WTC11 (cell line): ENCODE data around the gene HPN. TPM values are rescaled to one million over a fixed set of nuclear protein-coding genes. Genes with fewer than 3 reads are reported as not detected.

ENCODE experiments used
- ATAC-seq: fragments of 200-7000 bp; cut with Tn5 transposase; 2 replicates; pipeline ENCODE4 v1.10.0; 2021; ENCODE audit warnings: mild to moderate bottlenecking, moderate library complexity
- CTCF ChIA-PET: fragments of 300-600 bp; sonication (Branson Sonifier 250); formaldehyde crosslinking; loops from one replicate; lab custom pipeline; 2021; ENCODE audit warnings: antibody characterized with exemption; lab: Charles Lee
- POLR2A ChIA-PET: fragments of 350-600 bp; sonication (Branson Sonifier 250); formaldehyde crosslinking; loops from one replicate; lab custom pipeline; 2021; ENCODE audit warnings: antibody characterized with exemption; lab: Charles Lee
- DNase-seq: peaks from one replicate; pipeline ENCODE4 v3.0.0; 2021; ENCODE audit warnings: low spot score
- H3K27ac Mint-ChIP-seq: 2 replicates; pipeline ENCODE4 v1.8.0; 2021; ENCODE audit warnings: mixed read lengths
- H3K27me3 Mint-ChIP-seq: 2 replicates; pipeline ENCODE4 v1.8.0; 2021; ENCODE audit warnings: low read depth, mild to moderate bottlenecking, moderate library complexity, mixed read lengths
- H3K36me3 Mint-ChIP-seq: 2 replicates; pipeline ENCODE4 v1.8.0; 2021; ENCODE audit warnings: mixed read lengths
- H3K4me1 Mint-ChIP-seq: 2 replicates; pipeline ENCODE4 v1.8.0; 2022; ENCODE audit warnings: mixed read lengths
- H3K4me3 Mint-ChIP-seq: 2 replicates; pipeline ENCODE4 v1.8.0; 2021; ENCODE audit warnings: mild to moderate bottlenecking, moderate library complexity, mixed read lengths
- H3K9me3 Mint-ChIP-seq: 2 replicates; pipeline ENCODE4 v1.8.0; 2021; ENCODE audit warnings: mixed read lengths
- CDX4 ChIP-seq: fragments of 250-450 bp; sonication (Bioruptor Pico); IDR thresholded peaks from 2 replicates; pipeline ENCODE4 v1.9.0; 2021; ENCODE audit warnings: moderate library complexity, mild to moderate bottlenecking, inconsistent platforms, borderline replicate concordance
- CTCF ChIP-seq: fragments of 200-600 bp; IDR thresholded peaks from 2 replicates; pipeline ENCODE4 v1.8.0; 2022; ENCODE audit warnings: antibody characterized with exemption
- FOXJ3 ChIP-seq: sonication (generic); formaldehyde crosslinking; IDR thresholded peaks from 2 replicates; pipeline ENCODE4 v1.9.0; 2021; ENCODE audit warnings: missing genetic modification reagents, mild to moderate bottlenecking, borderline replicate concordance
- GABPB1 ChIP-seq: sonication (generic); formaldehyde crosslinking; IDR thresholded peaks from 2 replicates; pipeline ENCODE4 v1.8.1; 2023; ENCODE audit warnings: mild to moderate bottlenecking, missing genetic modification reagents
- GRHL2 ChIP-seq: fragments of 250-450 bp; sonication (Bioruptor Pico); IDR thresholded peaks from 2 replicates; pipeline ENCODE4 v1.8.0; 2022; ENCODE audit warnings: mild to moderate bottlenecking, moderate library complexity; ENCODE audit not compliant: insufficient replicate concordance, severe bottlenecking
- GTF2I ChIP-seq: fragments of 250-450 bp; sonication (Bioruptor Pico); conservative IDR thresholded peaks from 2 replicates; pipeline ENCODE4 v1.4.0; 2021; ENCODE audit warnings: mild to moderate bottlenecking
- NFYB ChIP-seq: sonication (generic); formaldehyde crosslinking; conservative IDR thresholded peaks from 2 replicates; pipeline ENCODE4 v1.8.0; 2022; ENCODE audit warnings: low read depth, missing genetic modification reagents
- NR3C1 ChIP-seq: sonication (generic); formaldehyde crosslinking; conservative IDR thresholded peaks from 2 replicates; pipeline ENCODE4 v1.8.1; 2023; ENCODE audit warnings: low read depth, mild to moderate bottlenecking, missing genetic modification reagents
- RORB ChIP-seq: fragments of 250-450 bp; sonication (Bioruptor Pico); IDR thresholded peaks from 2 replicates; pipeline ENCODE4 v1.9.0; 2021; ENCODE audit warnings: mild to moderate bottlenecking
- ZBTB21 ChIP-seq: sonication (generic); formaldehyde crosslinking; IDR thresholded peaks from 2 replicates; pipeline ENCODE4 v1.8.1; 2023; ENCODE audit warnings: mild to moderate bottlenecking, missing genetic modification reagents, borderline replicate concordance
- total RNA-seq: library from RNA; stranded (reverse); gene quantifications from 3 replicates; pipeline ENCODE4 v1.2.3, GENCODE V29; 2021
- TF ChIP-seq, protein P1 (sequence below): fragments of 250-450 bp; sonication (Bioruptor Pico); IDR thresholded peaks from 2 replicates; pipeline ENCODE4 v1.8.0; 2021; ENCODE audit warnings: mild to moderate bottlenecking
- TF ChIP-seq, protein P2 (sequence below): sonication (generic); formaldehyde crosslinking; IDR thresholded peaks from 2 replicates; pipeline ENCODE4 v1.8.0; 2022; ENCODE audit warnings: missing genetic modification reagents
- TF ChIP-seq, protein P3 (sequence below): sonication (generic); formaldehyde crosslinking; IDR thresholded peaks from 2 replicates; pipeline ENCODE4 v1.8.1; 2022; ENCODE audit warnings: mild to moderate bottlenecking, moderate library complexity, missing genetic modification reagents
- TF ChIP-seq, protein P4 (sequence below): sonication (generic); formaldehyde crosslinking; IDR thresholded peaks from 2 replicates; pipeline ENCODE4 v1.8.1; 2022; ENCODE audit warnings: mild to moderate bottlenecking, missing genetic modification reagents, moderate library complexity, borderline replicate concordance
- TF ChIP-seq, protein P5 (sequence below): sonication (generic); formaldehyde crosslinking; IDR thresholded peaks from 2 replicates; pipeline ENCODE4 v1.8.0; 2022; ENCODE audit warnings: mild to moderate bottlenecking, missing genetic modification reagents

Gene HPN
- total RNA-seq, 1 experiment from 2014 or later: 20.8 TPM

GRCh38 chr19:35002037-35002535 lies 39.4 kb upstream of the HPN start (continued):
- TF ChIP-seq, protein P1, sequence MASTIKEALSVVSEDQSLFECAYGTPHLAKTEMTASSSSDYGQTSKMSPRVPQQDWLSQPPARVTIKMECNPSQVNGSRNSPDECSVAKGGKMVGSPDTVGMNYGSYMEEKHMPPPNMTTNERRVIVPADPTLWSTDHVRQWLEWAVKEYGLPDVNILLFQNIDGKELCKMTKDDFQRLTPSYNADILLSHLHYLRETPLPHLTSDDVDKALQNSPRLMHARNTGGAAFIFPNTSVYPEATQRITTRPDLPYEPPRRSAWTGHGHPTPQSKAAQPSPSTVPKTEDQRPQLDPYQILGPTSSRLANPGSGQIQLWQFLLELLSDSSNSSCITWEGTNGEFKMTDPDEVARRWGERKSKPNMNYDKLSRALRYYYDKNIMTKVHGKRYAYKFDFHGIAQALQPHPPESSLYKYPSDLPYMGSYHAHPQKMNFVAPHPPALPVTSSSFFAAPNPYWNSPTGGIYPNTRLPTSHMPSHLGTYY (CRISPR knock-in tag): no peak
- TF ChIP-seq NFYB (CRISPR knock-in tag) (no peak), CDX4 (CRISPR knock-in tag) (no peak), FOXJ3 (no peak), GABPB1 (CRISPR knock-in tag) (no peak), CTCF (no peak), GRHL2 (CRISPR knock-in tag) (no peak), GTF2I (no peak), RORB (no peak)
- TF ChIP-seq, protein P2, sequence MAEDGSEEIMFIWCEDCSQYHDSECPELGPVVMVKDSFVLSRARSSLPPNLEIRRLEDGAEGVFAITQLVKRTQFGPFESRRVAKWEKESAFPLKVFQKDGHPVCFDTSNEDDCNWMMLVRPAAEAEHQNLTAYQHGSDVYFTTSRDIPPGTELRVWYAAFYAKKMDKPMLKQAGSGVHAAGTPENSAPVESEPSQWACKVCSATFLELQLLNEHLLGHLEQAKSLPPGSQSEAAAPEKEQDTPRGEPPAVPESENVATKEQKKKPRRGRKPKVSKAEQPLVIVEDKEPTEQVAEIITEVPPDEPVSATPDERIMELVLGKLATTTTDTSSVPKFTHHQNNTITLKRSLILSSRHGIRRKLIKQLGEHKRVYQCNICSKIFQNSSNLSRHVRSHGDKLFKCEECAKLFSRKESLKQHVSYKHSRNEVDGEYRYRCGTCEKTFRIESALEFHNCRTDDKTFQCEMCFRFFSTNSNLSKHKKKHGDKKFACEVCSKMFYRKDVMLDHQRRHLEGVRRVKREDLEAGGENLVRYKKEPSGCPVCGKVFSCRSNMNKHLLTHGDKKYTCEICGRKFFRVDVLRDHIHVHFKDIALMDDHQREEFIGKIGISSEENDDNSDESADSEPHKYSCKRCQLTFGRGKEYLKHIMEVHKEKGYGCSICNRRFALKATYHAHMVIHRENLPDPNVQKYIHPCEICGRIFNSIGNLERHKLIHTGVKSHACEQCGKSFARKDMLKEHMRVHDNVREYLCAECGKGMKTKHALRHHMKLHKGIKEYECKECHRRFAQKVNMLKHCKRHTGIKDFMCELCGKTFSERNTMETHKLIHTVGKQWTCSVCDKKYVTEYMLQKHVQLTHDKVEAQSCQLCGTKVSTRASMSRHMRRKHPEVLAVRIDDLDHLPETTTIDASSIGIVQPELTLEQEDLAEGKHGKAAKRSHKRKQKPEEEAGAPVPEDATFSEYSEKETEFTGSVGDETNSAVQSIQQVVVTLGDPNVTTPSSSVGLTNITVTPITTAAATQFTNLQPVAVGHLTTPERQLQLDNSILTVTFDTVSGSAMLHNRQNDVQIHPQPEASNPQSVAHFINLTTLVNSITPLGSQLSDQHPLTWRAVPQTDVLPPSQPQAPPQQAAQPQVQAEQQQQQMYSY (CRISPR knock-in tag): no peak
- TF ChIP-seq, protein P3, sequence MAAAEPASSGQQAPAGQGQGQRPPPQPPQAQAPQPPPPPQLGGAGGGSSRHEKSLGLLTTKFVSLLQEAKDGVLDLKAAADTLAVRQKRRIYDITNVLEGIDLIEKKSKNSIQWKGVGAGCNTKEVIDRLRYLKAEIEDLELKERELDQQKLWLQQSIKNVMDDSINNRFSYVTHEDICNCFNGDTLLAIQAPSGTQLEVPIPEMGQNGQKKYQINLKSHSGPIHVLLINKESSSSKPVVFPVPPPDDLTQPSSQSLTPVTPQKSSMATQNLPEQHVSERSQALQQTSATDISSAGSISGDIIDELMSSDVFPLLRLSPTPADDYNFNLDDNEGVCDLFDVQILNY (CRISPR knock-in tag): no peak
- TF ChIP-seq, protein P4, sequence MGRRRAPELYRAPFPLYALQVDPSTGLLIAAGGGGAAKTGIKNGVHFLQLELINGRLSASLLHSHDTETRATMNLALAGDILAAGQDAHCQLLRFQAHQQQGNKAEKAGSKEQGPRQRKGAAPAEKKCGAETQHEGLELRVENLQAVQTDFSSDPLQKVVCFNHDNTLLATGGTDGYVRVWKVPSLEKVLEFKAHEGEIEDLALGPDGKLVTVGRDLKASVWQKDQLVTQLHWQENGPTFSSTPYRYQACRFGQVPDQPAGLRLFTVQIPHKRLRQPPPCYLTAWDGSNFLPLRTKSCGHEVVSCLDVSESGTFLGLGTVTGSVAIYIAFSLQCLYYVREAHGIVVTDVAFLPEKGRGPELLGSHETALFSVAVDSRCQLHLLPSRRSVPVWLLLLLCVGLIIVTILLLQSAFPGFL (CRISPR knock-in tag): no peak
- TF ChIP-seq, protein P5, sequence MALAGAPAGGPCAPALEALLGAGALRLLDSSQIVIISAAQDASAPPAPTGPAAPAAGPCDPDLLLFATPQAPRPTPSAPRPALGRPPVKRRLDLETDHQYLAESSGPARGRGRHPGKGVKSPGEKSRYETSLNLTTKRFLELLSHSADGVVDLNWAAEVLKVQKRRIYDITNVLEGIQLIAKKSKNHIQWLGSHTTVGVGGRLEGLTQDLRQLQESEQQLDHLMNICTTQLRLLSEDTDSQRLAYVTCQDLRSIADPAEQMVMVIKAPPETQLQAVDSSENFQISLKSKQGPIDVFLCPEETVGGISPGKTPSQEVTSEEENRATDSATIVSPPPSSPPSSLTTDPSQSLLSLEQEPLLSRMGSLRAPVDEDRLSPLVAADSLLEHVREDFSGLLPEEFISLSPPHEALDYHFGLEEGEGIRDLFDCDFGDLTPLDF (CRISPR knock-in tag): no peak
- TF ChIP-seq, all 79 proteins: peak for 0

- POLR2A ChIA-PET: no interaction called here
- H3K4me1 Mint-ChIP-seq: peaks cover 43% of the 10 kb centered on the region
- H3K27me3 Mint-ChIP-seq: no peaks in the 10 kb centered on the region
- CTCF ChIA-PET: interaction anchor here (1.7 kb wide), 1 partner anchor 8 kb away, joined by 6 read pairs; no protein-coding TSS in a partner anchor
- H3K36me3 Mint-ChIP-seq: peaks cover 49% of the 10 kb centered on the region
- DNase-seq: no peak
- H3K9me3 Mint-ChIP-seq: no peaks in the 10 kb centered on the region
- peak overlapping the region; percentile 31 for H3K4me3 Mint-ChIP-seq
- no peak for ATAC-seq
- H3K27ac Mint-ChIP-seq: peak overlapping the region; percentile 94
- 0 out of 2 replicates have a peak, but pooled peaks have one; percentile 34 for TF ChIP-seq NR3C1 (CRISPR knock-in tag)
- TF ChIP-seq ZBTB21 (CRISPR knock-in tag): no peak
These were observed 36.8 kb upstream of the HPN start for GRCh38 chr19:35004517-35005255.
